GM18951 (cell line): ENCODE data around the gene LRRC7.

ENCODE experiments used
- POLR2A ChIP-seq: IDR thresholded peaks from 4 replicates; pipeline ENCODE4 v1.6.1; 2011; ENCODE audit warnings: mild to moderate bottlenecking; ENCODE audit not compliant: insufficient read length, insufficient read depth; ENCODE audit errors: extremely low read depth
- in situ Hi-C: fragments of 300-500 bp; cut with MboI; formaldehyde crosslinking; loops from one replicate; pipeline ENCODE4 v1.12.0; 2022; ENCODE audit warnings: low sequenced_read_pairs, mixed read lengths, inconsistent platforms; ENCODE audit not compliant: unreplicated experiment

Gene LRRC7

DNA sequence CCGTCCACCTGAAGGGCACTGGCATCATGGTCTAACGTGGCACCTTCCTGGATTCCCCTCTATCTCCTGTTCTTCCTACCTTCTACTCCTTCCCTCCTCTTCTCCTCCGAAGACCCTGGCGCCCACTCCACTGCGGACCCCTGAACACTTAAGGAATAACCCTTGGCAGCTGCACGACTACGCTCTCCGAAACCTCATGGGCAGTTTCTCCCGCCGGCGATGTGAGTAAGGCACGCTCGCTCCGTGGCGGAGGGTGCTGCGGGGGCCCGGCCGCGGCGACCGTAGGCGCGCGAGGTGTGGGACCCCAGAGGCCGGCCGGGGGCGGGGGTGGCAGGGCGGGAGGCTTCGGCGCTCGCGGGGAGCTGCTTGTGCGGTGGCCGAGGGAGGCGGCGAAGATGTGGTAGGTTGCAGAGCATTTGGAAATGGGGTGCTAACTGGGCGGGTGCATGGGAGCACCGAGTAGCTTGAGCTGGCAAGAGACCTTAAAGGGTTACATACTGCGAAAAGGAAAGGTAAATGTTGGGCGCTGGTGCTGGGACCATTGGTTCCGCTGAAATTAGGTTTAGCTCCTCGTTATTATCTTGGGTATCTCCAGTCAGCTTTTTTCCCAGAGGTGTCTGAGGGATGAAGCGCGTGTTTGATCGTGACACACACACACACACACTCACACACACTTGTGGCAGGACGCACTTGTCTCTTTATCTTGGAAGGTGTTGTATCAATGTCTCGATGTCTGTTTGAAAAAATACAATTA, 876 bp downstream of the LRRC7 start:
- no peak for TF ChIP-seq POLR2A
- in situ Hi-C loops: no loop called here

DNA sequence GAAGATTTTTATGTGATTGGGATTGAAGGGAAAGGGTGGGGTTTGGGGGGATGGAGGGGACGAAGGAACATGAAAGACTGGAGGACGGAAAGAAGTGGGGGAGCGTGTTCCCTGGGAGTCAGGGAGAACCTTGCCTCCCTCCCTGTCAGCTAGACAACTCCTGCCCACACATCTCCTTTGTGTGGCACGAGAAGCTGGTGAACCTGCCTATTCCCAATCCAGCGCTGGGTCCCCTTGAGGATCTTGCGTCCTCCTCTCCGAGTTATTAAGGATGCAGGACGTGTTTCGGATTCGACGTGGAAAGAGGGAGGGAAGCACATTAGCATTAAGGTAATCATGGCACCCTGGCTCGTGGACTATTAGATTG, 1.4 kb downstream of the LRRC7 start:
- no peak for TF ChIP-seq POLR2A
- in situ Hi-C loops: no loop called here

DNA sequence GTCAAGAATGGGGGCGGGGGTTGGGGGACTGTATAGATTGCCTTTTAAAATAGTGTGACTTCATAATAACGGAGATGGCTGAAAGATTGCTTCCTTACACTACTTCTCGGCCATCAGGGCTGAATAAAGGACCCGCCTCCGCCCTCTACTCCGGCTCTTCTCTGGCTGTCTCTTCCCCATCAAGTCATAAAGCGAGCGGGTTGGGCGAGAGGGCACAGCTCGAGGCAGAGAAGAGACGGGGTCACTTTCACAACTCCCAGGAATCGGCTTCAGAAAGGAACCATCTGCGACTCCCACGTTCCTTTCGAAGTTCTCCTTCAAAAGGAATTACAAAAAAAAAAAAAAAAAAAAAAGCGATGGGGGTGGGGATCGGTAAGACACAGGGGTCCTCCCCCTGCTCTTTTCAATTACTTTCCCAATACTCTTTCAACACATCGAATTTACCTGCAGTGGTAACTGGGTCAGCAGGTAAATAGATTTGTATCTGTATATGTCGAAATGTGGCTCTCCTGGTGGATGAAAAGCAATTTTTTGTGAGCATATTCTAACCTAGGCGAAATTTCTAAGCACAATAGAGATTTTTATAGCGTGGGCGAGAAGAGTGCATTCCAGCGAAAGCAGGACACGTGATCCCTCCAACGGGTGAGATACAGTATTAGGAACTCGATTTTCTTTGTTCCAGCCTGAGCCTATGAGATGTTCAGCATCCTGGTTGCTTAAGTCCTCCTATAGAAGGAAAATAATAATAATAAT, 2.0 kb downstream of the LRRC7 start:
- no peak for TF ChIP-seq POLR2A
- in situ Hi-C loops: no loop called here

DNA sequence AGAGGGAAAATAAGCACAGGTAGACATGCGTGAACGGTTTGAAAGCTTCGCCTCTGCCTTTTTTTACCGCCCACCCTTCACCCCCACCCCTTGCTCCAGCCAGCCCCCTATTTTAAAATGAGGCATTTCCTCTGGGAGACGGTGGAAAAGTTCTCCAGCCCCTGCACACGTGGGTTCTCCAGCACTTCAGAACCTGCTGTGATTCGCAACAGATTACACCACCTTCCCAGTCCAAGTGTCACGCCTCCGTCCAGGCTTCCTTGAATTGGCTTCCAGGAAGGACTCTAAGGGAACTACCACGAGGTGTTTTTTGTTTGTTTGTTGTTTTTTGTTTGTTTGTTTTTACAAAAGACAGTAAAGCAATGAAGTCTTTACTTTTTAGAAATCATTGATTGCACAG, 2.6 kb downstream of the LRRC7 start:
- no peak for TF ChIP-seq POLR2A
- in situ Hi-C loops: no loop called here

- no peak for TF ChIP-seq POLR2A
- in situ Hi-C loops: no loop called here
Observed at GRCh38 chr1:69572921-69573320, 5.2 kb downstream of the LRRC7 start.

- in situ Hi-C loops: no loop called here
- no peak for TF ChIP-seq POLR2A
Observed at GRCh38 chr1:69573911-69574310, 6.2 kb downstream of the LRRC7 start.

DNA sequence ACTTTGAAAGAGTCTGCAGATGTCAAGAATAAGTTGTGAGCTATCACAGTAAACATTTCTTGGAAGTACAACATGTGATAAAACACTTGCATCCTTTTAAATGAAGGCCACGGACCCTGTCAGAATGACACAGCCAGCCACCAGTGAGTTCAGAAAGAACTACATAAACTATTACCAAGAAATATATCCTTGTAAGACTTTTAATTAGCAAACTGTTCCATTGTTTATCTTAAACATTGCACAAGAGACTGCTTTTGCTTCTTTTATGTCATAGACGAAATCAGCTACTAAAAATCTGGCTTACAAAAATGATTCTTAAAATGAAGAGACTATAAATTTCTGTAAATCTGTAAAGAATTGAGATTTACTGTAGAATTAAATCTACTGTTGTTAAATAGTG, 17.9 kb downstream of the LRRC7 start:
- in situ Hi-C loops: no loop called here
- no peak for TF ChIP-seq POLR2A

- in situ Hi-C loops: no loop called here
- TF ChIP-seq POLR2A: no peak
Observed at GRCh38 chr1:69587391-69587790, 19.7 kb downstream of the LRRC7 start.

DNA sequence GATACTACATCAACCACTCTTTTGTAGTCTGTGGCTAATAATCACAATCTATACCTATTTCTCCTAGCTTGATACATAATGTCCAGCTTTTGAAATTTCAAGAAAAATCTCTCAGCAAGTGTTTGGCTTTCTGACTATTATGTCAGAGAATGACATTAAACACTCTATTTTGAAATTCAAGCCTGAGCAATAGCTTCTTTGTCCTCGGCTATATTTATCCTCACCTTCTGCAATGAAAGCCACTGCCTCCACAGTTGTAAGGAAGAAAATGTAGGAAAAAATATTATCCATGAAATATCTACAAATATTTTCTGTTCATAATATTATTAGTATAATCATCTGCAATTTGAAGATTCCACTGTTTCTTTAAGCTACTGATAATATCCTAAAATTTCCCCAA, 22.1 kb downstream of the LRRC7 start:
- in situ Hi-C loops: no loop called here
- no peak for TF ChIP-seq POLR2A

DNA sequence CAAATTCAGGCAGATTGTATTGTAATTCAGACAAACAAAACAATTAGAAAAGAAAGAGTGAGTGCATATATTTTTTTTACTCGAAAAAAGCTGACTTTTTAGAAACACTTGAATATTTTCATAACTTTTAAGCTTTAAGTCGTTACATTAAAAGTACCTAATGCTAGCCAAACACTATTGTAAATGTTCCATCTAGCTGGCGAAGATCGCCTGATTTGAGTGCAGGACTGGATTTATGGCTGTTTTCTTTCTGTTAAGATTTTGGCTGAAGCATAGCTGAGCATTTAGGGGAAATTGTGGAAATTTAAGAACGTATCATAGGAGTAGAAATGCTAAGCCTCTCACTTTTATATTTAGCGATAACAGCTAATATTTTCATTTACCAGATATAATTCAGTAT, 24.6 kb downstream of the LRRC7 start:
- in situ Hi-C loops: no loop called here
- TF ChIP-seq POLR2A: no peak

- no peak for TF ChIP-seq POLR2A
- in situ Hi-C loops: no loop called here
Observed at GRCh38 chr1:69595486-69595885, 27.8 kb downstream of the LRRC7 start.

DNA sequence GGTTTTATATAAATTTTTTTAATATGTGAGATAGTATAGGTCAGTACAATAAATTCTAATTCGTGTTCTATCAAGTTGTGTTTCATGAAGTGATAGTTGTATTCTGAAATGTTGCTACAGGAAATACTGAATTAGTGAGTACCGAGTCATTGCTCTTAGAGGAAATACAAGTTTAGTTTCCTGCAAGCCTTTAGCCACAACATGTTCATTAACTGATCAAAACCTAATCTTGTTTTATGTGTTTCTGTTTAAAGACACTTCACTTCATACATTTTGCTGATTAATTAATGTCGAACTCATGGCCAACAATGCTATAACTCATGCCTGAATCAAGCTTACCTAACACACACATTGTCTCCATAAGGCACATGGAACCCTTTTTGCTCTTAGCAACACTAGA, 43.6 kb downstream of the LRRC7 start:
- no peak for TF ChIP-seq POLR2A
- in situ Hi-C loops: no loop called here

- TF ChIP-seq POLR2A: no peak
- in situ Hi-C loops: no loop called here
Observed at GRCh38 chr1:69613414-69613813, 45.7 kb downstream of the LRRC7 start.

DNA sequence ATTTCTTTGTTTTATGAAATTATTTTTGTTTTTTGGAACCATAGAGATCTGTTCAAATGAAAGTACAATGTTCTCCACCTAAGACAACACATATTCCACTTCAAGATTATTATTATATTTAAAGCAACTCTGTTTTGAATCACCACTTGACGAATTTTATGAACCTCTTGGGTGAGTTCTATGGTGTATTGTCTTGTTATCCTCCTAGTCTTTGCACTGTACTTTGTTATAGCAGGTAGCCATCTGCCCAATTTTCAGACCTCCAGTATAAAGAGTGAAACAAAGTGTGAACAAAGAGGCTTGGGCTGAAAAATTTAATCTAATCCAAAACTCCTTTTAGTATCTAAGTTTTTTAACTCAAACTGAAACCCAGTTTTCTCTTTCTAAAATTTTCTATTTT, 71.0 kb downstream of the LRRC7 start:
- in situ Hi-C loops: no loop called here

More for the DNA sequence above, 71.0 kb downstream of the LRRC7 start:
- no peak for TF ChIP-seq POLR2A
